ENCODE results near the gene TMEM150B. TPM values are rescaled to one million over a fixed set of nuclear protein-coding genes. Genes with fewer than 3 reads are reported as not detected.
"Not testable (repeated sequence)": the region's sequence is repeated elsewhere in the genome, so short reads cannot be mapped to it uniquely, and the experiment has no call there.

The TMEM150B gene
- total RNA-seq, 1 experiment from 2014 or later, result not detected

- DNase-seq (ENCODE audit: low spot score), result no peak
Measured at GRCh38 chr19:55339889-55340783, 15.0 kb upstream of the TMEM150B start.

GRCh38 chr19:55339105-55339888, 14.2 kb upstream of the TMEM150B start, which contains the start of gene KMT5C:
Gene KMT5C, plus strand, starts transcription at chr19:55339876. Its CDS starts 2,061 bp downstream, at chr19:55341937.
- DNase-seq (ENCODE audit: low spot score), result peak; percentile 100

- no peak for DNase-seq (ENCODE audit: low spot score)
Measured at GRCh38 chr19:55336101-55336500, 11.0 kb upstream of the TMEM150B start.

GRCh38 chr19:55333870-55334269, 8.7 kb upstream of the TMEM150B start:
- no peak for DNase-seq (ENCODE audit: low spot score)

- DNase-seq (ENCODE audit: low spot score), result peak; percentile 75
Measured at GRCh38 chr19:55329791-55330190, 4.7 kb upstream of the TMEM150B start.

GRCh38 chr19:55328774-55329318, 3.7 kb upstream of the TMEM150B start:
- not testable (repeated sequence) for DNase-seq (ENCODE audit: low spot score)

GRCh38 chr19:55324662-55325061, 479 bp downstream of the TMEM150B start:
- DNase-seq (ENCODE audit: low spot score), result no peak

GRCh38 chr19:55322204-55322885, 2.8 kb downstream of the TMEM150B start:
- no peak for DNase-seq (ENCODE audit: low spot score)

GRCh38 chr19:55321466-55322137, 3.5 kb downstream of the TMEM150B start:
- no peak for DNase-seq (ENCODE audit: low spot score)

- no peak for DNase-seq (ENCODE audit: low spot score)
Measured at GRCh38 chr19:55320844-55321419, 4.2 kb downstream of the TMEM150B start.

GRCh38 chr19:55319785-55320184, 5.4 kb downstream of the TMEM150B start:
- DNase-seq (ENCODE audit: low spot score), result no peak

- DNase-seq (ENCODE audit: low spot score), result no peak
Measured at GRCh38 chr19:55316646-55317045, 8.5 kb downstream of the TMEM150B start.

- no peak for DNase-seq (ENCODE audit: low spot score)
Measured at GRCh38 chr19:55315956-55316525, 9.1 kb downstream of the TMEM150B start.

GRCh38 chr19:55314396-55314795, 10.7 kb downstream of the TMEM150B start:
- DNase-seq (ENCODE audit: low spot score), result no peak

- DNase-seq (ENCODE audit: low spot score), result no peak
Measured at GRCh38 chr19:55312621-55313512, 12.3 kb downstream of the TMEM150B start.

- no peak for DNase-seq (ENCODE audit: low spot score)
Measured at GRCh38 chr19:55311797-55312196, 13.3 kb downstream of the TMEM150B start.

GRCh38 chr19:55311397-55311796, 13.7 kb downstream of the TMEM150B start:
- DNase-seq (ENCODE audit: low spot score), result no peak

GRCh38 chr19:55310498-55310897, 14.6 kb downstream of the TMEM150B start:
- no peak for DNase-seq (ENCODE audit: low spot score)

- DNase-seq (ENCODE audit: low spot score), result no peak
Measured at GRCh38 chr19:55309448-55309847, 15.7 kb downstream of the TMEM150B start.
